ENCODE data around the gene RSBN1. TPM values are rescaled to one million over a fixed set of nuclear protein-coding genes. Genes with fewer than 3 reads are reported as not detected.
A peak's percentile ranks its signal among the peaks of the same experiment; 100 is the strongest.
"Not testable (repeated sequence)": the region's sequence is repeated elsewhere in the genome, so short reads cannot be mapped to it uniquely, and the experiment has no call there.

The RSBN1 gene
- total RNA-seq, 1 donor from 2014 or later = 26.8 TPM

GRCh38 chr1:113721010-113721409 is 91.3 kb downstream of the RSBN1 start:
- no peak for DNase-seq (ENCODE audit: low read depth, low spot score)
- no peak for TF ChIP-seq CTCF (conservative IDR thresholded peaks at IDR 0.05)
- no peak overlapping the region for H3K4me3 Mint-ChIP-seq
- H3K9me3 Mint-ChIP-seq = peaks cover 30% of the 10 kb centered on the region
- H3K36me3 Mint-ChIP-seq (ENCODE audit: low read depth) = peaks cover 70% of the 10 kb centered on the region
- H3K27me3 Mint-ChIP-seq (ENCODE audit: low read depth) = no peaks in the 10 kb centered on the region
- no peaks in the 10 kb centered on the region for H3K4me1 Mint-ChIP-seq
- H3K27ac Mint-ChIP-seq (ENCODE audit: unreplicated experiment) = no peak overlapping the region

GRCh38 chr1:113718621-113719020 is 93.7 kb downstream of the RSBN1 start:
- not testable (repeated sequence) for DNase-seq (ENCODE audit: low read depth, low spot score); H3K4me3 Mint-ChIP-seq; H3K27me3 Mint-ChIP-seq (ENCODE audit: low read depth); H3K27ac Mint-ChIP-seq (ENCODE audit: unreplicated experiment); H3K4me1 Mint-ChIP-seq
- Mint-ChIP-seq H3K36me3 (ENCODE audit: low read depth) (peaks cover 73% of the 10 kb centered on the region), H3K9me3 (peaks cover 28% of the 10 kb centered on the region)

- Mint-ChIP-seq H3K36me3 (ENCODE audit: low read depth) (peaks cover 66% of the 10 kb centered on the region), H3K9me3 (peaks cover 27% of the 10 kb centered on the region)
- H3K27me3 Mint-ChIP-seq (ENCODE audit: low read depth); H3K4me3 Mint-ChIP-seq; H3K4me1 Mint-ChIP-seq; H3K27ac Mint-ChIP-seq (ENCODE audit: unreplicated experiment); DNase-seq (ENCODE audit: low read depth, low spot score): not testable (repeated sequence)
Measured at GRCh38 chr1:113717506-113717905, 94.8 kb downstream of the RSBN1 start.

GRCh38 chr1:113714606-113715269 is 97.5 kb downstream of the RSBN1 start:
- no peak overlapping the region for H3K4me3 Mint-ChIP-seq
- no peak for TF ChIP-seq CTCF (conservative IDR thresholded peaks at IDR 0.05)
- peaks cover 19% of the 10 kb centered on the region for H3K9me3 Mint-ChIP-seq

More at GRCh38 chr1:113714606-113715269, 97.5 kb downstream of the RSBN1 start:
- H3K27ac Mint-ChIP-seq (ENCODE audit: unreplicated experiment) = peak overlapping the region; percentile 2
- no peak for DNase-seq (ENCODE audit: low read depth, low spot score)
- H3K27me3 Mint-ChIP-seq (ENCODE audit: low read depth) = no peaks in the 10 kb centered on the region
- H3K36me3 Mint-ChIP-seq (ENCODE audit: low read depth) = peaks cover 52% of the 10 kb centered on the region
- no peaks in the 10 kb centered on the region for H3K4me1 Mint-ChIP-seq

Other genes starting within 250 kb of the RSBN1 start
- gene PHTF1, start 53.0 kb downstream of the RSBN1 start, total RNA-seq = 48.5 and 50.2 TPM in 2 replicates
- not detected in 2 replicates for gene PTPN22, start 59.2 kb upstream of the RSBN1 start, total RNA-seq
- gene BCL2L15, start 75.1 kb upstream of the RSBN1 start, total RNA-seq = 0.71 and 0.84 TPM in 2 replicates
- 23.6 and 25.3 TPM in 2 replicates for gene AP4B1, start 92.3 kb upstream of the RSBN1 start, total RNA-seq
- gene DCLRE1B, start 92.8 kb upstream of the RSBN1 start, total RNA-seq = 21.4 and 21.5 TPM in 2 replicates
- 53.4 and 57.7 TPM in 2 replicates for gene HIPK1, start 116.8 kb upstream of the RSBN1 start, total RNA-seq
- gene OLFML3, start 167.0 kb upstream of the RSBN1 start, total RNA-seq = 4.3 and 6.1 TPM in 2 replicates